Stimulated activated CD4-positive, alpha-beta T cell treated with anti-CD3 and anti-CD28 coated beads, Interleukin-4, amount 100 ng/mL, for 24 hours (primary cell): ENCODE data around the gene TSEN34.
A peak's percentile ranks its signal among the peaks of the same experiment; 100 is the strongest.
"Not testable (repeated sequence)": the region's sequence is repeated elsewhere in the genome, so short reads cannot be mapped to it uniquely, and the experiment has no call there.

Experiments used
- DNase-seq: peaks from one replicate; pipeline ENCODE4 v3.0.0-alpha.2; 2020

The TSEN34 gene

GRCh38 chr19:54189145-54189734 lies 1.9 kb upstream of the TSEN34 start, which contains the start of gene MBOAT7:
Gene MBOAT7, minus strand, starts transcription at chr19:54189580. Its CDS starts 1,072 bp downstream, at chr19:54188508.
- no peak for DNase-seq

GRCh38 chr19:54189735-54190502 lies 1.2 kb upstream of the TSEN34 start:
- peak; percentile 100 for DNase-seq

GRCh38 chr19:54190503-54191010 lies 551 bp upstream of the TSEN34 start:
- peak; percentile 100 for DNase-seq

- DNase-seq = no peak
Measured at GRCh38 chr19:54191811-54192453, 824 bp downstream of the TSEN34 start.

- no peak for DNase-seq
Measured at GRCh38 chr19:54193011-54193410, 1.9 kb downstream of the TSEN34 start.

GRCh38 chr19:54194463-54194862 lies 3.4 kb downstream of the TSEN34 start:
- DNase-seq = not testable (repeated sequence)

- no peak for DNase-seq
Measured at GRCh38 chr19:54196536-54196935, 5.4 kb downstream of the TSEN34 start.

- DNase-seq = no peak
Measured at GRCh38 chr19:54197121-54197520, 6.0 kb downstream of the TSEN34 start.

GRCh38 chr19:54199401-54199800 lies 8.3 kb downstream of the TSEN34 start:
- DNase-seq = no peak

GRCh38 chr19:54201172-54201701 lies 10.1 kb downstream of the TSEN34 start:
- DNase-seq = no peak

- DNase-seq = no peak
Measured at GRCh38 chr19:54201980-54202379, 10.9 kb downstream of the TSEN34 start.

- no peak for DNase-seq
Measured at GRCh38 chr19:54203151-54203611, 12.1 kb downstream of the TSEN34 start.

GRCh38 chr19:54204767-54205468 lies 13.8 kb downstream of the TSEN34 start:
- DNase-seq = no peak

GRCh38 chr19:54206030-54206830 lies 15.1 kb downstream of the TSEN34 start:
- DNase-seq = no peak

- no peak for DNase-seq
Measured at GRCh38 chr19:54206831-54207177, 15.7 kb downstream of the TSEN34 start.

GRCh38 chr19:54207193-54207592 lies 16.1 kb downstream of the TSEN34 start:
- DNase-seq = not testable (repeated sequence)

- no peak for DNase-seq
Measured at GRCh38 chr19:54207676-54207982, 16.5 kb downstream of the TSEN34 start.

- DNase-seq = peak; percentile 62
Measured at GRCh38 chr19:54207983-54208783, 17.1 kb downstream of the TSEN34 start.

- DNase-seq = peak; percentile 37
Measured at GRCh38 chr19:54208784-54209057, 17.6 kb downstream of the TSEN34 start.

- no peak for DNase-seq
Measured at GRCh38 chr19:54209058-54209810, 18.1 kb downstream of the TSEN34 start.
